ENCODE results near the gene PSMC5.

Gene PSMC5

DNA sequence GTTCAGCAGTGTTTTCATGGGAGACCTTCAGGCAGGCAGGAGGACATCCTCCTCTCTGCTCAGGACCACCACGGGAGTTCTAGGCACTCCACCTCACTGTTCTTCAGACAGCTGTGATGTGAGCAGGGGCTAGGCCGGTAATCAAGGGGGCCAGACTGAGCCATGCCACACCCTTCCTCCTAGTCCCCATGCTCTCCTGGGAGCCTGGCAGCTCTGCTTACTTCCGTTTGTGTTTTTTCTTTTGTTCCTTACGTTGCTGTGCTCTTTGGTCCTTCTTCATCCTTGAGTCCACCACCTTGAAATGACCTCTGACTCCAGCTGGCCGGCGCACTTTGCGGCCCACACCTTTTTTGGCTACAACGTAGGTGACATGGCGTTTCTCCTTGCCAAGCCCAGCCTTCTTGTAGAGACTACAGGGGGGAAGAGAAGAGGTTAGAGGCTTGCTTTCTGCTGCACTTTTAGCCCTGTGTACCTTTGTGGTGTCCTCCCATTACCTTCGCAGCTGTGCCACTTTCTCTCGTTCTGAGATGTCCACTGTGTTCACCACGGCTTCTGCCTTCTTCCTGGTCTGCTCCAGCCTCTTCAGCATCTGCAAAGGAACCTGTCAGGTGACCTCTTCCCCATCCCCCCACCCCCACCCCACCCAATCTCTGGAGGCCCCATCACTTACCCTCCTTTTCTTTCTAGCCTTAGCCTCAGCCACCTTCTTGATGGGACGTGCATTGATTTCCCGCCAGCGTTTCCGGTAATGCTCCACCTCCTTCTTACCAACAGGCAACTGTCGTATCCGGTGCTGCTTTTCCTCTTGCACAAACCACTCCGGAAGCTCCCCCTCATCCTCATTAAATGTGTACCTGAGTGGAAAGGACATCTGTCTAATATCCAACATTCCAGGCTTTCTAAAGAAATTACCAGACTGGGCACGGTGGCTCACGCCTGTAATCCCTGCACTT, 7.4 kb upstream of the PSMC5 start:
- peaks cover 0 to 8% of the 10 kb centered on the region in 2 donors for H3K4me1 ChIP-seq (ENCODE audit: control insufficient read depth in 1 of 2, insufficient read depth in 2 of 2, low read length in 2 of 2)
- no peaks in the 10 kb centered on the region for H3K27me3 ChIP-seq (ENCODE audit: control insufficient read depth in 1 of 2, insufficient read depth in 2 of 2, low read length in 2 of 2)
- peaks cover 82 to 96% of the 10 kb centered on the region in 2 donors for H3K36me3 ChIP-seq (ENCODE audit: control insufficient read depth in 1 of 2, insufficient read depth in 2 of 2, low read length in 2 of 2)
- no peaks in the 10 kb centered on the region for H3K9me3 ChIP-seq (ENCODE audit: control insufficient read depth in 1 of 2, low read length in 2 of 2)
- H3K27ac ChIP-seq (ENCODE audit: low read depth, low read length) = peak overlapping the region; percentile 39
- H3K9ac ChIP-seq (ENCODE audit: low read depth in 1 of 2, low read length in 2 of 2) = no peak overlapping the region
- H3K4me3 ChIP-seq (ENCODE audit: low read depth in 1 of 2, low read length in 2 of 2) = no peak overlapping the region

DNA sequence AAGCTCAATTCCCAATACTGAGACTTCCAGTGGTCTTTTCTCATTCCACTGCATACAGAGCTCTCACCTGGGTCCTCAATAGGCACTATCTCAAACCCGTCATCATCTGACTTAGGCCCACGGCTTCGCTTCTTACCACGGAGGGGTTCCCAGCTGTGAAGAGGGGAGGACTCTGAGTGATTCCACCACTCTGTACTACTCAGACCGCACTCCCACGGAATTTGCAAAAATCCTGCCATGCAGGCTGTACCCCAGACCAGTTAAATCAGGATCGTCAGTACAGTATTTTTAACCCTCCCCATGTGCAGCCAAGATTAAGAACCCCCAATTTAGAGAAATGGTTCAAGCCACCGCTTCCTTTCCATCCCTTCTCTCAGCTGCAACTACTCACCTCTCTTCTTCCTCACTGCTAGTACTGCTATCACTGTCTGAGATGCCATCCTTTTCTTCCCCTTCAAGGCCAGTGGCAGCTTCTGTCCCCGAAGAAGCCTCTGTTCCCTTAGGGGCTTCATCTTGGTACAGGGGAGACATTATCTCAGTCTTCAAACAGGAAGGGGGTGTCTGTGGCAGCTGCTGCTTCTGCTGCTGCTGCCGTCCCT, 6.2 kb upstream of the PSMC5 start:
- no peak overlapping the region for H3K4me3 ChIP-seq (ENCODE audit: low read depth in 1 of 2, low read length in 2 of 2)
- H3K27me3 ChIP-seq (ENCODE audit: control insufficient read depth in 1 of 2, insufficient read depth in 2 of 2, low read length in 2 of 2) = no peaks in the 10 kb centered on the region
- no peaks in the 10 kb centered on the region for H3K9me3 ChIP-seq (ENCODE audit: control insufficient read depth in 1 of 2, low read length in 2 of 2)
- peaks cover 4 to 17% of the 10 kb centered on the region in 2 donors for H3K4me1 ChIP-seq (ENCODE audit: control insufficient read depth in 1 of 2, insufficient read depth in 2 of 2, low read length in 2 of 2)
- H3K27ac ChIP-seq (ENCODE audit: low read depth, low read length) = no peak overlapping the region
- peaks cover 79 to 94% of the 10 kb centered on the region in 2 donors for H3K36me3 ChIP-seq (ENCODE audit: control insufficient read depth in 1 of 2, insufficient read depth in 2 of 2, low read length in 2 of 2)
- H3K9ac ChIP-seq (ENCODE audit: low read depth in 1 of 2, low read length in 2 of 2) = no peak overlapping the region

DNA sequence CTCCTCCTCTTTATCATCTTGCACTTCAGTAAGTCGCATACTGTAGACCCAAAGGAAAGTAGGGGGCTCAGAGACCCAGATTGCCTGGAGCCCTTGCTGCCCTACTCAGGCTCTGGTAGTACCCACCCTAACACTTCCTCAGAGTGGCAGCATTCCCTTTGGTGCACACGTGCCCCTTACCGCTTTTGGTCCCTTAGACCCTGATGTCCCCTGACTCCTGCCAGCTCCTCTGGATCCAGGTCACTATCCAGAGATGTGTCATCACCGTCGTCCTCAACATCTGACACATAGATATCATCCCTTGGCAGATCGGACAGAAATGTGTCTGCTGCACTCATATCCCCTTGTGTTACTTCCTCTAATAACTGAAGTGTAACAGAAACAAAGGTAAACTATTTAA, 5.4 kb upstream of the PSMC5 start:
- Histone ChIP-seq H3K9ac (ENCODE audit: low read depth in 1 of 2, low read length in 2 of 2) (no peak overlapping the region), H3K27ac (ENCODE audit: low read depth, low read length) (no peak overlapping the region), H3K4me3 (ENCODE audit: low read depth in 1 of 2, low read length in 2 of 2) (no peak overlapping the region), H3K4me1 (ENCODE audit: control insufficient read depth in 1 of 2, insufficient read depth in 2 of 2, low read length in 2 of 2) (peaks cover 8 to 21% of the 10 kb centered on the region in 2 donors), H3K27me3 (ENCODE audit: control insufficient read depth in 1 of 2, insufficient read depth in 2 of 2, low read length in 2 of 2) (no peaks in the 10 kb centered on the region), H3K9me3 (ENCODE audit: control insufficient read depth in 1 of 2, low read length in 2 of 2) (no peaks in the 10 kb centered on the region), H3K36me3 (ENCODE audit: control insufficient read depth in 1 of 2, insufficient read depth in 2 of 2, low read length in 2 of 2) (peaks cover 77 to 87% of the 10 kb centered on the region in 2 donors)

DNA sequence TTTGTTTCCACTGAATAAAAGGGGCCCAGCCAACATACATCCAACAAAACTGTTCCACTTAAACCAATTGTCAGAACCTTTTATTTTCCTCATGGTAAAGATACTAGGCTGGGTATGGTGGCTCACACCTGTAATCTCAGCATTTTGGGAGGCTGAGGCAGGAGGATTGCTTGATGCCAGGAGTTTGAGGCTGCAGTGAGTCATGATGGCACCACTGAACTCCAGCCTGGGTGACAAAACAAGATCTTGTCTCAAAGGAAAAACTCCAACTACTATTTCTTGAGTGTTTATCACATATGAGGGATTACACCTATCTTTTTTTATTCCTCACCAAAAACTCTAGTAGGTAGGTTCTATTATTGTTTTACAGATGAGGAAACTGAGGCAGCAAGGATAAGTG, 4.7 kb upstream of the PSMC5 start:
- peaks cover 70 to 80% of the 10 kb centered on the region in 2 donors for H3K36me3 ChIP-seq (ENCODE audit: control insufficient read depth in 1 of 2, insufficient read depth in 2 of 2, low read length in 2 of 2)
- H3K27ac ChIP-seq (ENCODE audit: low read depth, low read length) = no peak overlapping the region
- no peak overlapping the region for H3K9ac ChIP-seq (ENCODE audit: low read depth in 1 of 2, low read length in 2 of 2)
- H3K27me3 ChIP-seq (ENCODE audit: control insufficient read depth in 1 of 2, insufficient read depth in 2 of 2, low read length in 2 of 2) = no peaks in the 10 kb centered on the region
- peaks cover 8 to 21% of the 10 kb centered on the region in 2 donors for H3K4me1 ChIP-seq (ENCODE audit: control insufficient read depth in 1 of 2, insufficient read depth in 2 of 2, low read length in 2 of 2)
- H3K4me3 ChIP-seq (ENCODE audit: low read depth in 1 of 2, low read length in 2 of 2) = no peak overlapping the region
- no peaks in the 10 kb centered on the region for H3K9me3 ChIP-seq (ENCODE audit: control insufficient read depth in 1 of 2, low read length in 2 of 2)

DNA sequence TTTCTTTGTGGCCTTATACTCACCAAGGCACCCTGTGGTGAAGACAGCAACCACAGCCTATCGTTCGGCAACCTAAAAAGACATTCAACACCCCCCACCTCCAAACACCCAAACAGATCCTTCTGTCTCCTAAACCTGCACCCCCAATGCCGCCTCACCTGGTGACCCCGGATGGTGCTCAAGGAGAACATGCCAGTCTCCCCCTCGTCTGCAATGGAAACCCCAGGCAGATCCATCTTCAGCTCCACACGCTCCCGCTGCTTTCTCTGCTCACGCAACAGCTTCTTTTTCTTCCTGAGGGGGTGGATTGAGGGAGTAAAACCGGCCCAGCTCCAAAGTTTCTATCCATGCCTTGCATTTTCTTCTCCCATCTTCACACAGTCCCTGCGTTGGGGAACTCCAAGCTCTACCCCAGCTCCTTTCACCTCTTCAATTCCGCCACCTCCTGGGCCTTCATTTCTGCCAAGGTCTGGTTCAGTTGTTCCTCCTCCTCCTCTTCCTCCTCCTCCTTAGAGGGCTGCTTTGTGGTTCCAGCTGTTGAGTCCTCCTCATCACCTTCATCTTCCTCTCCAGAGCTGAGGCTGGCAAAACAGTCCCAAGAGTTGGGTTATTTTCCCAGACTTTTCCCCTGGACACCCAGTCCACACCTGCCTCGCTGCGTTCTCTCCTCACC, 3.4 kb upstream of the PSMC5 start:
- Histone ChIP-seq H3K4me1 (ENCODE audit: control insufficient read depth in 1 of 2, insufficient read depth in 2 of 2, low read length in 2 of 2) (peaks cover 19 to 30% of the 10 kb centered on the region in 2 donors), H3K27ac (ENCODE audit: low read depth, low read length) (no peak overlapping the region), H3K9ac (ENCODE audit: low read depth in 1 of 2, low read length in 2 of 2) (no peak overlapping the region), H3K9me3 (ENCODE audit: control insufficient read depth in 1 of 2, low read length in 2 of 2) (no peaks in the 10 kb centered on the region), H3K27me3 (ENCODE audit: control insufficient read depth in 1 of 2, insufficient read depth in 2 of 2, low read length in 2 of 2) (no peaks in the 10 kb centered on the region), H3K36me3 (ENCODE audit: control insufficient read depth in 1 of 2, insufficient read depth in 2 of 2, low read length in 2 of 2) (peaks cover 58 to 71% of the 10 kb centered on the region in 2 donors), H3K4me3 (ENCODE audit: low read depth in 1 of 2, low read length in 2 of 2) (no peak overlapping the region)

DNA sequence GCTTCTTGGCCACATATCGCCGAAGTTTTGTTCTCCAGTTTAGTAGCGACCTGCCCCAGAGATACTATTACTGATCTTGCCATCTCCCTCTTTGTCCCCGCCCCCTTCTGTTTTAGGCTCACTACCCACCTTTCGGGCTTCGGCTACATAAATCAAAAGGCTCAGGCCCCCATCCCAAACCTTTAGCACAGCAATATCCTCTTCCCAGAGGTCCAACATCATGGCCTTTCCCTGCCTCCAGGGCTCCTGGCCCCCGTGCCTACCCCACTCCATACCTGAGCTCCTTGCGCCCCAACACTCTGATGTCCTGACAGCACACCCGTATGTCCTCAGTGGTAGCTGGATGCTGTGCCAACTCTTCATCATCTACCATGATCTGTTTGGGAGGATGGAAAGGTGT, 2.9 kb upstream of the PSMC5 start:
- Histone ChIP-seq H3K4me1 (ENCODE audit: control insufficient read depth in 1 of 2, insufficient read depth in 2 of 2, low read length in 2 of 2) (peaks cover 22 to 30% of the 10 kb centered on the region in 2 donors), H3K4me3 (ENCODE audit: low read depth in 1 of 2, low read length in 2 of 2) (no peak overlapping the region), H3K9me3 (ENCODE audit: control insufficient read depth in 1 of 2, low read length in 2 of 2) (no peaks in the 10 kb centered on the region), H3K27ac (ENCODE audit: low read depth, low read length) (no peak overlapping the region), H3K9ac (ENCODE audit: low read depth in 1 of 2, low read length in 2 of 2) (no peak overlapping the region), H3K36me3 (ENCODE audit: control insufficient read depth in 1 of 2, insufficient read depth in 2 of 2, low read length in 2 of 2) (peaks cover 58 to 69% of the 10 kb centered on the region in 2 donors), H3K27me3 (ENCODE audit: control insufficient read depth in 1 of 2, insufficient read depth in 2 of 2, low read length in 2 of 2) (no peaks in the 10 kb centered on the region)

DNA sequence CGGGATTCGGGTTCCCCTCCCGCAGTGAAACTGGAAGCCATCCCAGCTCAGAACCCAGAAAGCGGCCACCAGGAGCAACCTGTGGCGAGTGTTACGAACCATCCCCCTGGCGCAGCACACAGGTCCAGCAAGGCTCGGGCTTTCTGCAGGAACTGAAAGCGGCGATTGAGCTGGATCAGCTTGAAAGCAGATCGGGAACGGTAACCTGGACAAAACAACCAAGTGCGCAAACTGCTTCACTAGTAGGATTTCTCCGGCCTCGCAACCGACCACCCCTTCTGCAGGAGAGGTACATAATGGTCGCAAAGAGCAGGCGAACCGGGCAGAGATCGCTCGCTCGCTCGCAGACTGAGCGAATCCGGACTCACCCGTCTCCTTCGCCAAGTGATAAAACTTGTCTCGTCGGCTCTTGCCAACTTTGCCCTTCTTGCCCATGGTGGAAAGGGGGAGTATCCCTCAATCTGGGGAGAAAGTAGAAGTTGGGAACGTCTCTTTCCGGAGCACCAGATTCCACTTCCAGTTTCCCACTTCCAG, 696 bp upstream of the PSMC5 start:
- Histone ChIP-seq H3K27ac (ENCODE audit: low read depth, low read length) (peak overlapping the region; percentile 89), H3K9me3 (ENCODE audit: control insufficient read depth in 1 of 2, low read length in 2 of 2) (no peaks in the 10 kb centered on the region), H3K36me3 (ENCODE audit: control insufficient read depth in 1 of 2, insufficient read depth in 2 of 2, low read length in 2 of 2) (peaks cover 61 to 70% of the 10 kb centered on the region in 2 donors), H3K4me3 (ENCODE audit: low read depth in 1 of 2, low read length in 2 of 2) (peak overlapping the region; percentile 83 to 99), H3K27me3 (ENCODE audit: control insufficient read depth in 1 of 2, insufficient read depth in 2 of 2, low read length in 2 of 2) (no peaks in the 10 kb centered on the region), H3K9ac (ENCODE audit: low read depth in 1 of 2, low read length in 2 of 2) (peak overlapping the region; percentile 76), H3K4me1 (ENCODE audit: control insufficient read depth in 1 of 2, insufficient read depth in 2 of 2, low read length in 2 of 2) (peaks cover 22 to 25% of the 10 kb centered on the region in 2 donors)

DNA sequence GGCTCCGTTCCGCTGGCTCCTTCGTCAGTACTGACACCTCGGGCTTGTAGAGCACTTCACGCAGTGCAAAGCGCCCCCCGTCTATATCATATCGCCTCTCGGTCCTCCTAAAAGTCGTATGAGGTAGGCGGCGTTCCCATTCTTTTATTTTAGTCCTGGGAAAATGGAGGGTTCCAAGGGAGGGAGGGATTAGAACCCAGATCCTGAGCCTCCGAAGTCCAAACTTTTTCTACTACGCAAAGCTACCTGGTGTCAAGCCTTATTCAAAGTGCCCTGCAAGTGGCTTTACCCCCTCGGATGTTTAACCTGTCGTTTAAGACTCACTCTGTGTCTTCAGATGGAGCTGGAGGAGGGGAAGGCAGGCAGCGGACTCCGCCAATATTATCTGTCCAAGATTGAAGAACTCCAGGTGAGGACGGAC, 580 bp downstream of the PSMC5 start:
- H3K27ac ChIP-seq (ENCODE audit: low read depth, low read length) = peak overlapping the region; percentile 89
- peaks cover 62 to 70% of the 10 kb centered on the region in 2 donors for H3K36me3 ChIP-seq (ENCODE audit: control insufficient read depth in 1 of 2, insufficient read depth in 2 of 2, low read length in 2 of 2)
- no peaks in the 10 kb centered on the region for H3K9me3 ChIP-seq (ENCODE audit: control insufficient read depth in 1 of 2, low read length in 2 of 2)
- H3K4me1 ChIP-seq (ENCODE audit: control insufficient read depth in 1 of 2, insufficient read depth in 2 of 2, low read length in 2 of 2) = peaks cover 22 to 25% of the 10 kb centered on the region in 2 donors
- peak overlapping the region; percentile 83 to 99 for H3K4me3 ChIP-seq (ENCODE audit: low read depth in 1 of 2, low read length in 2 of 2)
- H3K9ac ChIP-seq (ENCODE audit: low read depth in 1 of 2, low read length in 2 of 2) = peak overlapping the region; percentile 76
- no peaks in the 10 kb centered on the region for H3K27me3 ChIP-seq (ENCODE audit: control insufficient read depth in 1 of 2, insufficient read depth in 2 of 2, low read length in 2 of 2)

DNA sequence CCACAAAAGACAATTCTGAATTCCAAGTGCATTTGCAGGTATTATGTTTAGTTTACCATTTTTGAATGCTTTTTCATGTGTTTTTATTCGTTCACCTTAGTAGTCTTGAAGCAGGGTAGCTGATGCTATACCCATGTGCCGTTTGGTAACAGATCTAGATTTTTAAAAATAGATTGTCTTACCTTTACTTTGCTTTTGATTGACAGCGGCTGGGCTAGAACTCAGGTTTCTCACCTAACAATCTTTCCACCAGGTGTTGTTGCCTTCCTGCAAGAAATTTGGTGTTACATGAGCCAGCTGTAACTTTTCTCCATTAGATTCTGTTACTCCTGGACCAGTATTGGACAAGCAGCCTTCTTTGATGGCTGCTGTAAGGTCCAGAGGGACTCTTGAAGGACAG, 1.7 kb downstream of the PSMC5 start:
- Histone ChIP-seq H3K4me1 (ENCODE audit: control insufficient read depth in 1 of 2, insufficient read depth in 2 of 2, low read length in 2 of 2) (peaks cover 22 to 25% of the 10 kb centered on the region in 2 donors), H3K9ac (ENCODE audit: low read depth in 1 of 2, low read length in 2 of 2) (peak overlapping the region; percentile 76), H3K9me3 (ENCODE audit: control insufficient read depth in 1 of 2, low read length in 2 of 2) (no peaks in the 10 kb centered on the region), H3K36me3 (ENCODE audit: control insufficient read depth in 1 of 2, insufficient read depth in 2 of 2, low read length in 2 of 2) (peaks cover 66 to 72% of the 10 kb centered on the region in 2 donors), H3K4me3 (ENCODE audit: low read depth in 1 of 2, low read length in 2 of 2) (peak overlapping the region in 1 of 2 donors; percentile 99), H3K27ac (ENCODE audit: low read depth, low read length) (no peak overlapping the region), H3K27me3 (ENCODE audit: control insufficient read depth in 1 of 2, insufficient read depth in 2 of 2, low read length in 2 of 2) (no peaks in the 10 kb centered on the region)

Measured in duodenal mucosa (tissue), 2 donors.